ENCODE data around the gene MYO1D. TPM values are rescaled to one million over a fixed set of nuclear protein-coding genes. Genes with fewer than 3 reads are reported as not detected.
"Not testable (repeated sequence)": the region's sequence is repeated elsewhere in the genome, so short reads cannot be mapped to it uniquely, and the experiment has no call there.

MYO1D gene
- total RNA-seq, 1 experiment from 2014 or later: 0.10 TPM

- DNase-seq (ENCODE audit: low spot score): no peak
Measured at GRCh38 chr17:32894245-32894644, 17.3 kb upstream of the MYO1D start.

- not testable (repeated sequence) for DNase-seq (ENCODE audit: low spot score)
Measured at GRCh38 chr17:32887410-32887809, 10.5 kb upstream of the MYO1D start.

DNA sequence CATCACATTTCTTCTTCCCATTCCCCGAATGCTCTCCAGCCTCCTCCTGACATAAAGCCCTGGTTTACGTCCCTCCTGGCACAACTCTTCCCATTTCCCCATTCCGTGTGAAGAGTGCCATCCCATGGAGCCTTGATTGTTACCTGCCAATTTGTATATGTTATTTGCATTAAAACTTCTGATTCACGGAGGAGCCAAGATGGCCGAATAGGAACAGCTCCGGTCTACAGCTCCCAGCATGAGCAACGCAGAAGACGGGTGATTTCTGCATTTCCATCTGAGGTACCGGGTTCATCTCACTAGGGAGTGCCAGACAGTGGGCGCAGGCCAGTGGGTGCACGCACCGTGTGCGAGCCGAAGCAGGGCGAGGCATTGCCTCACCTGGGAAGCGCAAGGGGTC, 10.0 kb upstream of the MYO1D start:
- not testable (repeated sequence) for DNase-seq (ENCODE audit: low spot score)

DNA sequence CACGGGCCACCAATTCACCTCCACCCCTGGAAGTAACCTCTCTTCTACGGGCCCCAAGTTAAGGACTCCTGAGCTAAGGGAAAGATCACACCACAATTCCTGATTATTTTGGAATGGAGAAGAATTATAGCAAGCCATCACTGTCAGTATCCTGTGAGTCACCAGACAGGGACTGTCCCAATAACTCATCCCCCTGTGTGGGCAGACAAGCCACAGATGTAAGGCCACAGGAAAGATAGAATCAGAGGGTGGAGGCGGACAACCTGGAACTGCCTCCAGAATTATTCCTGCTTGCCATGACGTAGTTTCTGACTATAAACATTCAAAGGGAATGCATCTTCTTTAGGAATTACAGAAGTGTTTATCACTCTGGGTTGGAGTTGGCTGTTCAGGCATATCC, 5.8 kb upstream of the MYO1D start:
- DNase-seq (ENCODE audit: low spot score): no peak

GRCh38 chr17:32882029-32882428, 5.1 kb upstream of the MYO1D start:
- no peak for DNase-seq (ENCODE audit: low spot score)

- DNase-seq (ENCODE audit: low spot score): no peak
Measured at GRCh38 chr17:32880671-32881453, 3.9 kb upstream of the MYO1D start.

GRCh38 chr17:32879134-32879533, 2.2 kb upstream of the MYO1D start:
- no peak for DNase-seq (ENCODE audit: low spot score)

- no peak for DNase-seq (ENCODE audit: low spot score)
Measured at GRCh38 chr17:32878211-32878610, 1.3 kb upstream of the MYO1D start.

DNA sequence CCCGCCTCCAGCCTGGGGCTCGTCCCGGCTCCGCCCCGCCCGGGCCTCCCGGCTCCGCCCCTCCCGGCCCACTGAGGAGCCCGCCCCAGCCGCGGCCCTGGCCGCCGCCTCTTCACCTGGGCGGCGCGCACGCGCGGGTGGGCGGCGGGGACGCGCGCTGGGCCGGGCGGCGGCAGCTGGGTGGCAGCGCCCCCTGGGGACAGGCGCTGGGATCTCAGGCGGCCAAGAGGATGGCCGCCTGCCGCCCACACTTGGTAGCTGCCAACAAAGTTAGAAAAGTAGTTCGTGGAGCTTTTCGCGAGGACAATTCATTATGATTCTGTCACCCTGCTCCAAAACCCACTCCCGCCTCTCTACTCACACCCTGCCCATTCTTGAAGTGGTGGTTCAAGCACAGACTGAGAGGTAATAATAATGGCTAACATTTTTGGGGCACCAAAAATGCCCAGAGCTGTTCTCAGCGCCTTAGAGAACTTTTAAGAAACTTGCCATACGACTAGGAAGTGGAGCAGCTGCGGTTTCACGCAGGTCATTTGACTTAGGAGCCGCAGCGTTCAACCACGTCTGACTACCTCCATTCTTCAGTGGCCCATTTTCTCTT, 340 bp upstream of the MYO1D start:
- DNase-seq (ENCODE audit: low spot score): peak; percentile 40

- no peak for DNase-seq (ENCODE audit: low spot score)
Measured at GRCh38 chr17:32875923-32876416, 954 bp downstream of the MYO1D start.

DNA sequence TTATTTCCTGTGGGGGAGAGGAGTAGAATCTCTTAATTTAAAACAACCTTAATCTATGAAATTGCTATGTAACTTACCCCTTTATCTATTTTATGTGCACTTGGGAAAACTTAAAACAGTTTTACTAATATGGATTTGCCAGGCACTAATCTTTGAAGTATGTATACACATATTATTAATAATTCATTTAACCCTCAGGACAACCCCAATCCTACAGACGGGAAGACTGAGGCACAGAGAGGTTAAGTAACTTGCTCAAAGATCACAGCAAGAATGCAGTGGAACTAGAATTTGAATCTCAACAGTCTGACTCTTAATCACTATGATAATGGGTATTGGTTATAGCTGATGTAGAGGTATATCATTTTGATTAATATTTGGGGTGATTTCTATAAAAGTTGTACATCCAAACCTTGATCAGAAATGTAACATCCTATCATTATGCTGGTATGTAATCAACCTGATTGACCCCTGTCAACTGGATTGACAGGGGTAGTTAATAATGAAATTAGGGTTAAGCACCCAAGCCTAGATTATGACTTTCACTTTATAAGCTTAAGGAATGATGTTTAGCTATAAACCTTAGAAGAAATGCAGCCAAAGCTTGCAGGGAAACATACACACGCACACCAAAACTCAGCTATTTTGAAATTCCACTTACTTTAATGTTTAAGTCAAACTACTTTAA, 1.6 kb downstream of the MYO1D start:
- DNase-seq (ENCODE audit: low spot score): no peak

DNA sequence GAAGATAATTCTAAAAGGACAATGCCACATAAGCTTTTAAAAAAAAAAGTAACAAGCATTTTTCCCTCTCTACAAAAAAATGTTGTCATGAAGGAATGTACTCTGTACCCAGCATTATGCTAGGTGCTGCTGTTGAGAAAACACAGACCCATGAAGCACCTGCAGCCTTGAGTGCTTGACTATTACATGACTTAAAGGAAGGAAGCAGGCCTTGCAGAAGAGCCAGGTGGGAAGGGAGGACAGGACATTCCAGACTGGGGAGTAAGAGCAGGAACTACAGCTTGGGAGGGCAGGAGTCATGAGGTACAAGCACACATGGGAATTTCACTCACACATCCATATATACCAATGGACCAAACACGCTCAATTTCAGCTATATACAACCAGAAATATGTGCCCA, 3.8 kb downstream of the MYO1D start:
- no peak for DNase-seq (ENCODE audit: low spot score)

- DNase-seq (ENCODE audit: low spot score): no peak
Measured at GRCh38 chr17:32871746-32872145, 5.2 kb downstream of the MYO1D start.

DNA sequence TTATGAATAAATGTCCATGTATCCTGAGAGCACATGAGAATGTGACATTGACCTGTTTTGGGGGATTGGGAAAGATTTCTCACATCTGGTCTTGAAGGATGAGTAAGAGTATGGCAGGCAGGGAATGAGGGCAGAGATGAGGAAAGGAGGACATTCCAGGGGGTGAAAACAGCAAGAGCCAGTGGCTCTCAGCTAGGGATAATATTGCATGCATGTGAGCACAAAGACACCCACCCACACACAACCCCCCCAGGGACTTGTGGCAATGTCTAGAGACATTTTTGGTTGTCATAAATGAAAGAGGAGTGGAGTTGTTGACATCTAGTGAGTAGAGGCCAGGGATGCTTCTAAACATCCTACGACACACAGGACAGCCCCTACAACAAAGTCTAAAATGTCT, 6.0 kb downstream of the MYO1D start:
- no peak for DNase-seq (ENCODE audit: low spot score)

GRCh38 chr17:32870027-32870670, 6.8 kb downstream of the MYO1D start:
- no peak for DNase-seq (ENCODE audit: low spot score)

DNA sequence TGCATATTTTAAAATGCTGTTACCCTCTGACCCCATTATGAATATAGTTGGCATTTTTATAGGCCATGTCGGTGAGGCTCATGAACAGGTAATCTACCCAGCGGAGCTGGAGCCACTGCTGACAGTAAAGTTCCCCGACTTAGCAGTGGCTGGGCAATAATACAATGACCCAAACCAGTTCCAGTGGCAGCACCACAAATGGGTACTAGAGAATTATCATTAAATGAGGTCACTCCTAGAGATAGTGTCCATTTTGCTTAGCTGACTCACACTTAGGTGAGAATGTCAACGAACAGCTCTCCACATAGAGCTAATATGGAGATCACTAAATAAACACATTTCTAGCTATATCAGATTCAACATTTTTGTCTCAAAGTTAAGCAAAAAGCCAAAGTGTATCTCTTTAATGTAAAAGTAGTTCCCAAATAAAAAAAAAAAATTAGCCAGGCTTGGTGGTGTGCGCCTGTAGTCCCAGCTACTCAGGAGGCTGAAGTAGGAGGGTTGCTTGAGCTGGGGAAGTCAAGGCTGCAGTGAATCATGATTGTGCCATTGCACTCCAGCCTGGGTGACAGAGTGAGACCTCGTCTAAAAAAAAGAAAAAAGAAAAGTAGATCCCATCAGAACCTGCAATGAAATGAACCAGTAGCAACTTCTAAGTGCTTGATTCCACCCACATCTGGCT, 7.4 kb downstream of the MYO1D start:
- DNase-seq (ENCODE audit: low spot score): no peak

- DNase-seq (ENCODE audit: low spot score): no peak
Measured at GRCh38 chr17:32865141-32865540, 11.8 kb downstream of the MYO1D start.

DNA sequence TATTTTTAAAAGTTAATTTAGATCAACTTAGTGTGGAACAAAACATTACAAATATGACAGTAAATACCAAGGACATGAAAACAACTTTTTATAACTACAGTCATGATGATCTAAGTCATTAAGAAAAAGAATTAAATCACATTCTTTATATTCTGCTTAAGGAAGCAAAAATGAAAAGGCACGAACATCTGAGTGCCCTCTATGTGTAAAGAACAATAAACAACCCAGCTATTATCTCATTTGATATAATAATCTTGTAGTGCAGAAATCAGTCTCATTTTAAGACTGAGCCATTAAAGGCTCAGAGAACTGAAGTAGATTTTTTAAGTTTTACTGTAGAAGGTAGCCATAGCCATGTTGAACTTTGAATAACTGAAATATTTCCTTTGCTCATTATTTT, 13.4 kb downstream of the MYO1D start:
- DNase-seq (ENCODE audit: low spot score): no peak

DNA sequence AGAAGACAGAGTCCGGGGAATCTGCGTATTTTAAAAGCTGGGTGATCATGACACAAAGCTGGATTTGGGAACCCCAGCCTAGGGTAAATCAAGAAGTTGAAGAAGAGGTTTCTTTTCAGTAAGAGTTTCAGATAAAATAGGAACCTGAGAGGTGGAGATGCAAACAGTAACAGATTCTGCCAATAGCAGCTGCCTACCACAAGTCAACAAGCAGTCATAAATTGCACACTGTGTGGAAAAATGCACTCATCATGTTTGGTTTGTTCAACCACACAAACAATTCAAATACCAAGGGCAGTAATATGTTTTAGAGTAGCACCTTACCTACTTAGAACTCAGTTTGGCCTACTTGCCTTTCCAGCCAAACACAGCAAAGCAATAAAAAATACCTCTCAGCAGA, 14.0 kb downstream of the MYO1D start:
- DNase-seq (ENCODE audit: low spot score): no peak

- DNase-seq (ENCODE audit: low spot score): no peak
Measured at GRCh38 chr17:32861981-32862380, 14.9 kb downstream of the MYO1D start.

DNA sequence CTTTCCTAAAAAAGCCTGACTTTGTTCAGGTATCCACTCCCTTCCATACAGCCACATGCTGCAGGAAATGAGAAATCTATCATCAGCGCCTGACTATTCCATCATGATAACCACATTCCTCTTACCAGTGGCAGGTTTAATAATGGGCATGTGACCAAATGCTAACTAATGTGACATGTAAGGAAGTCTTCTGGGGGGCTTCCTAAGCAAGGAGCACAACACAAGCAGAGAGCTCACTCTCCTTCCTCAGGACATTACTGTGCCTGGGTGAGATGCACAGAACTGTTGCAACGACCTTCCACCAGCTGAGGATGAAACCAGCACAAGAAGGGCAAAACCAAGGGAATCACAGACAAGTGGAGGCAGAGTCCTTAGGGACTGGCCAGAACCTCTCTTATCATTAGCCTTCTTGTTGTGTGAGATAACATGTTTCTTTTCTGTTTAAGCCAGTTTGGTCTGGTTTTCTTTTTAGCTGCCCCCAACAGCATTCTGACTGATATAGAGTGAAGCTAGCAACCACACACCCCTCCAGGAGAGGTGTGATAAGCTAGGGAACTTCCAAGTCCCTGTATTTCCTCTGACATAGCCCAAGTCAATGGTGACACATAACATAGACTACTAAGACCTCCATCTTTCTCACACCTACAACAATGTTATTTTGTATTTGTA, 16.9 kb downstream of the MYO1D start:
- no peak for DNase-seq (ENCODE audit: low spot score)
